Skeletal muscle satellite cell (primary cell): ENCODE measurements around the gene MARCHF4.
A peak's percentile ranks its signal among the peaks of the same experiment; 100 is the strongest.
"Not testable (repeated sequence)": the region's sequence is repeated elsewhere in the genome, so short reads cannot be mapped to it uniquely, and the experiment has no call there.

Source experiments
- H3K27me3 ChIP-seq: 2 replicates; pipeline ENCODE4 v1.7.0; 2013; ENCODE audit warnings: low read length; ENCODE audit not compliant: control insufficient read depth, insufficient read depth
- H3K36me3 ChIP-seq: 2 replicates; pipeline ENCODE4 v1.7.0; 2013; ENCODE audit warnings: mild to moderate bottlenecking, control low read depth, low read length; ENCODE audit not compliant: insufficient read depth
- H3K4me1 ChIP-seq: 2 replicates; pipeline ENCODE4 v1.7.0; 2013; ENCODE audit warnings: low read length; ENCODE audit not compliant: control insufficient read depth, insufficient read depth
- H3K4me2 ChIP-seq: 2 replicates; pipeline ENCODE4 v1.7.0; 2013; ENCODE audit warnings: mild to moderate bottlenecking, low read length
- H3K4me3 ChIP-seq: 2 replicates; pipeline ENCODE4 v1.7.0; 2013; ENCODE audit warnings: low read length
- H3K9ac ChIP-seq: 2 replicates; pipeline ENCODE4 v1.7.0; 2013; ENCODE audit warnings: mild to moderate bottlenecking, low read depth, low read length, moderate library complexity
- H3K9me3 ChIP-seq: replicated peaks from 2 replicates; pipeline ENCODE4 v1.7.0; 2013; ENCODE audit warnings: mild to moderate bottlenecking, control low read depth, low read length

MARCHF4 gene

DNA sequence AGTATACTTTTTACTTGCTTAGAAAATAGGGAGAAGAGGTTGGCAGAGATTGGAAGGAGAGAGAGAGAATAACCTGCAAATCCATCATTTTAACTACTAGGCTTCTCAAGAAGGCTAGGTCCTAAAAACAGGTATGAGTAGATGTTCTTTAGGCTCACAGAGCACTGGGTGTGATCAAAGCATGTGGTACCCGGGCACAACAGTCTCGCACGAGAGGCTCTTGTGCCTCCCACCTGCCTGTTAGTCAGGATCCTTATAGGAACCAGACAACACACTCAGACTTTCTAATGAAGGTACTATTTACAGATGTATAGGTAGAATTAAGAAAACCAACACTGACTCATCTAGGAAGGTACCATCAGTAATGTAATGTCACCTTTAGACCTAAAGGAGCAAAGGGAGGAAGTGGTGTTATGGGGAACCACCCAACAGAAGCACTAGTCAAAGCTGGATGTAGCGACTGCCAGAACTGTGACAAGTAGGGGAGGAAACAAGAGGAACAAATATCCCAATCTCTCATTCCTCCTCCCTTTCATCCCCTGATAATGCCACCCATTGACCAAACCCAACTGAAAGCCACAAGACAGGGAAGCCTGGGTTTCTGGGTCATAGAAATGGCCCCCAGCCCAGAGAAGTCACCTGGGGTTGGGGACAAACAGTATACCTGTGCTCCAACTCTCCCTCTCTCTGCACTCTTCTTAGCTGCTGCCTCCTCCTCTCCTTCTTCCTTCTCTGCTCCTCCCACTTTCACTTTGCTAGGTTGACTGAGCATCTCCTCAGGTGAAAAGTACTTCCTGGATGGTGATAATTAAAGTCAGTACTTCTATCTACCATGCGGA lies 16.0 kb upstream of the MARCHF4 start:
- no peak overlapping the region for H3K4me2 ChIP-seq
- no peak overlapping the region for H3K9ac ChIP-seq
- H3K4me3 ChIP-seq, result no peak overlapping the region
- H3K9me3 ChIP-seq, result no peaks in the 10 kb centered on the region
- peaks cover 5% of the 10 kb centered on the region for H3K4me1 ChIP-seq
- H3K27me3 ChIP-seq, result no peaks in the 10 kb centered on the region
- H3K36me3 ChIP-seq, result no peaks in the 10 kb centered on the region

DNA sequence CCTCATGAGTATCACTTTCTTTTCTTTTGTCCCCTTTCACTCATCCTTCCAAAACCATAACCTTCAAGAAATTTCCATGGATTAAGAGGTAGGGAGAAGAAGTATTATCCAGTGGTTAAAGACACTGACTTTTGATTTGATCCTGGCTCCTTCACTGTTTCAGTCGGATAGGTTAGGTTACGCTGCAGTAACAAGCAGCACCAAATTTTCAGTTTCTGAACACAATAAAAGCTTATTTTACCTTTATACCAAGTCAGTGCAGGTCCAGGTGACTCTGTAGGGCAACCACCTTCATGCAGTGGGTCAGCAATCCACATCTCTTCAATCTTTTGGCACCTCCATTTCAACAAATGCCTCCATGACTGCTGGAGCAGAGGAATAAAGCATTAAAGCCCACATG lies 15.0 kb upstream of the MARCHF4 start:
- Histone ChIP-seq H3K4me2 (no peak overlapping the region), H3K9me3 (no peaks in the 10 kb centered on the region), H3K4me1 (peaks cover 5% of the 10 kb centered on the region), H3K27me3 (no peaks in the 10 kb centered on the region), H3K9ac (no peak overlapping the region), H3K36me3 (no peaks in the 10 kb centered on the region), H3K4me3 (no peak overlapping the region)

DNA sequence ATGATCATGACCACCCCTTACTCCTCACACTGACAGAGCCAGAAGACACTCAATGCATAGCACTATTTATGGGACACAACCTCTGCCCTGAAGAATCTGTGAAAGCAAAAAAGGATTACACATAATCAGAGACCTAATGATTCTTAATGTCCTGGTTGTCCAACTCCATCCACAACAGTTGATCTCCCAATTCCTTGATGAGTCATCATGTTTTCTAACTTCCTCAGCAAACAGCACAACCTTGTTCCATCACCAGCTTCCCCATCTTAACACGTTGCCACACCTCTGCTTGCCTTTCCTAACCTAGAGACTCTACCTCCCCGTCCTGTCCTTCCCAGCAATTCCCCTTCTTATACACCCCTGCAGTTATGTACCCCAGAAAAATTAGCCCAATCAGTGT lies 13.2 kb upstream of the MARCHF4 start:
- Histone ChIP-seq H3K9ac (no peak overlapping the region), H3K4me2 (no peak overlapping the region), H3K9me3 (no peaks in the 10 kb centered on the region), H3K4me1 (no peaks in the 10 kb centered on the region), H3K36me3 (no peaks in the 10 kb centered on the region), H3K4me3 (no peak overlapping the region), H3K27me3 (no peaks in the 10 kb centered on the region)

DNA sequence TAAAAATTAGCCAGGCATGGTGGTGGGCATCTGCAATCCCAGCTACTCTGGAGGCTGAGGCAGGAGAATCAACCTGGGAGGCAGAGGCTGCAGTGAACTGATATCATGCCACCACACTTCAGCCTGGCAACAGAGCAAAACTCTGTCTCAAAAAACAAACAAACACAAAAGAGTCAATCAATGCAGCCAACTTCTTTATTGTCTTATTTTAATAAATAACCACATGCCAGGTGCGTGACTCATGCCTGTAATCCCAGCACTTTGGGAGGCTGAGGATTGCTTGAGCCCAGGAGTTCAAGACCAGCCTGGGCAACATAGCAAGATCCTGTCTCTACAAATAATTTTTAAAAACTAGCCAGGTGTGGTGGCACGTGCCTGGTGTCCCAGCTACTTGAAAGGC lies 12.1 kb upstream of the MARCHF4 start:
- not testable (repeated sequence) for H3K4me3 ChIP-seq, H3K27me3 ChIP-seq, H3K9me3 ChIP-seq, H3K4me1 ChIP-seq, H3K9ac ChIP-seq, H3K4me2 ChIP-seq, H3K36me3 ChIP-seq

DNA sequence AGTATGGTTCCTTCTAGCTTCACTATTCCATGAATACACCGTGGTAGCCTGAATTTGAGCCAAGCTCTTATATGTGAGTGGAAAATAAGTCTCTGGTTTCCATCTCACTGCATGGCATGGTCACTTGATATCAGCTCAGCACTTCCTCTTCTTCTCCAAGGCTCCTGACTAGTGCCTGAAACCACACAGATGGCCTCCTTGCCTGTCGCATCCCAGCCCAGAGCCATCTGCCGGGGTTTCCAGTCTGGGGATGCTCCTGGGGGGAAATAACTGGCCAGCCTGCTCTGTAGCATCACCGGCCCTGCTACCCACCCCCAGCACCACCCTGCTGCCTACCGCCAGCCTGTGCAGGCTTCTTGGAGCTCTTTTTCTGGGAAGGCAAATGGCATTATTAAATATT lies 7.7 kb upstream of the MARCHF4 start:
- H3K9ac ChIP-seq, result no peak overlapping the region
- no peaks in the 10 kb centered on the region for H3K9me3 ChIP-seq

DNA sequence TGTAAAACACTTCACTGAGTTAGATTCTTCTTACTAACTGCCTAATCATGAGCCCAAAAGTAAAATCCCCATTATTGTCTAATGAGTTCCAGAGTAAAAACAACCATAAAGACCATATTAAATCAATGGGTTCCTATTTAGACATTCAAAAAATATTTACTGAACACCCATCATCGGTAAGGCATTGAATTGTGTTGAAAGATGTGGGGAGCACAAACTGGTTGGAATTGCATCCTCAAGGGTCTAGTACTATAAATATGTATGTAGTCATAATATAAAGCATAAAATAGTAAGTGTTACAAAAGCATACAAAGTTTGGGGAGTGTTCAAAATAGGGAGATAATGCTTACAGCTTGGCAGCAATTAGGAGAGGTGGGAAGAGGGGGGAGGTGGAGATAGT lies 3.0 kb upstream of the MARCHF4 start:
- Histone ChIP-seq H3K9ac (no peak overlapping the region), H3K4me3 (no peak overlapping the region), H3K36me3 (no peaks in the 10 kb centered on the region), H3K4me2 (no peak overlapping the region), H3K9me3 (no peaks in the 10 kb centered on the region), H3K27me3 (no peaks in the 10 kb centered on the region), H3K4me1 (peaks cover 26% of the 10 kb centered on the region)

More for the DNA sequence above, 7.7 kb upstream of the MARCHF4 start:
- H3K27me3 ChIP-seq, result no peaks in the 10 kb centered on the region
- no peak overlapping the region for H3K4me2 ChIP-seq
- no peak overlapping the region for H3K4me3 ChIP-seq
- no peaks in the 10 kb centered on the region for H3K36me3 ChIP-seq
- no peaks in the 10 kb centered on the region for H3K4me1 ChIP-seq

DNA sequence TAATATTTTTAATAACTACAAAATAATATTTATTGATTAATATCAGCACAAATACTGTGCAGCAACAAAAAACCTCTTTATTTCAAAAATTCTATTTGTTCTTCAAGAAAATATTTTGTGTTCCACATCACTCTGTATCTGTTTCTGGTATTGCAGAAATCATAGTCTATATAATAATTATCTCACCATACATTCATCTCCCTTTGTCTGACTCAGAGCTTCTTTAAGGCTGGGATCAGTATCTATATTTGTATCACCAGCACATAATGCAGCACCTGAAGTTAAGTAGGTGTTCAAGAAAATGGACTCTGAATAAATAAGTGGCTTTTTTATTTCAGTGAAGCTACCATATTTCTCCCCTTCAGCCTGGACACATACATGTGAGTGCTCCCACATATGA lies 1.6 kb upstream of the MARCHF4 start:
- no peak overlapping the region for H3K4me3 ChIP-seq
- no peaks in the 10 kb centered on the region for H3K9me3 ChIP-seq
- no peak overlapping the region for H3K9ac ChIP-seq
- no peak overlapping the region for H3K4me2 ChIP-seq
- no peaks in the 10 kb centered on the region for H3K27me3 ChIP-seq
- no peaks in the 10 kb centered on the region for H3K36me3 ChIP-seq
- peaks cover 39% of the 10 kb centered on the region for H3K4me1 ChIP-seq

DNA sequence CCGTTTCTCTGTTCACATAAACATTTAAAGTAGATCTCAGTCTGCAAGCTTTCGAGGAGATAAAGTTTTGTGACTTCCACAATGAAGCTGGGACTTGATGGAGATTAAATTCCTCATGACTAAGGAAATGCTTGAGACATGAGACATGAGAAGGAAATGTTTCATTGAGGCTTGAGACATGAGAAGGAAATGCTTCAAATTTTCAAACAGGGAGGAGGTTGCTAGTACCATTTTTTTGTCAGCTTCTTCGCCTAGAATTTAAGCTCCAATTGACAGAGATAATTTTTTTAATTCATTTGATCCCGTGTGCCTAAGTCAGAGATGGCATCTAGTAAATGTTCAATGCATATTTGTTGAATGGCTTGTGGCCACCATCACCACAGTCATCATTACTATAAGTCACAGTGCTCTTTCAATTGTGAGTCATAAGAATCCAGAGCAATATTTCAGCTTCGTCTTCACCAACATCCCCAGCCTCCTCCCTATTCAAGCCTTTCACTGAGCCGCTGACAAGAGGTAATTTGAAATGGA lies 543 bp upstream of the MARCHF4 start:
- Histone ChIP-seq H3K9me3 (no peaks in the 10 kb centered on the region), H3K27me3 (no peaks in the 10 kb centered on the region), H3K36me3 (no peaks in the 10 kb centered on the region), H3K4me2 (peak overlapping the region; percentile 94), H3K4me1 (peaks cover 49% of the 10 kb centered on the region), H3K9ac (peak overlapping the region; percentile 77), H3K4me3 (peak overlapping the region; percentile 68)

DNA sequence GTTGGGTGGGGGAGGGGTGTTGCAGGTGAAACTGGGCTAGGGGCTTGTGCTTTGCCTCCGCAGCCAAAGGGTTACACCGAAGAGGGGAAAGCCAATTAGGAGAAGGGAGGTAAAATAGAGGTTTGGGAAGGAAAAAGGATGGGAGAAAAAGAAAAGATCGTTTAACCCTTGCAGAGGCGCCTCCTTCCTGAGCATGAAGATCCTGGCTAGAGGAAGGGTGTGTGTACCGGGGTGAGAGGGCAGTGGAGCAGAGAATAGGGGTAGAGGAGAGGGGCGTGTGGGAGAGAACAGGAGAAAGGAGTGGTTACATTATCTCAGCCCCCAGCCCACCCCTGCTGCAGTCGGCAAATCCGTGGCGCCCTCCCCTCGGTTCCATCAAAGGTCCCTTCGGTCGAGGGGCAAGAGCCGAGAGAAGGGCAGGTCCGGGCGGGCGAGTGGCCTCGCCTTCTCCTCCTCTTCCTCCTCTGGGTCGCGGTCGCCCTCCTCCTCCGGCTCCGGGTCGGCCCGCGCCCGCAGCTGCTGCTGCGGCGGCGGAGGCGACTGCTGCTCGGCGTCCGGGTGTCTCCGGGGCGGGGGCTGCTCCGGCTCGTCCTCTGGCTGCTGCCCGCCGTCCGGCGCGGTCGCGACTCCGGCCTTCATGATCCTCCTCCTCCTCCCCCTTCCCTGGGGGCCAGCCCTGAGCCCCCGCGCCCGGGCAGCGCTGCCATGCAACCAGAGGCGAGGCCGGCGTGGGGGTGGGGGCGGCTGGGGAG lies 1.1 kb downstream of the MARCHF4 start:
- peaks cover 53% of the 10 kb centered on the region for H3K4me1 ChIP-seq
- peaks cover 6% of the 10 kb centered on the region for H3K36me3 ChIP-seq
- H3K9me3 ChIP-seq, result no peaks in the 10 kb centered on the region
- peak overlapping the region; percentile 68 for H3K4me3 ChIP-seq
- peak overlapping the region; percentile 77 for H3K9ac ChIP-seq
- H3K27me3 ChIP-seq, result no peaks in the 10 kb centered on the region
- H3K4me2 ChIP-seq, result peak overlapping the region; percentile 94

DNA sequence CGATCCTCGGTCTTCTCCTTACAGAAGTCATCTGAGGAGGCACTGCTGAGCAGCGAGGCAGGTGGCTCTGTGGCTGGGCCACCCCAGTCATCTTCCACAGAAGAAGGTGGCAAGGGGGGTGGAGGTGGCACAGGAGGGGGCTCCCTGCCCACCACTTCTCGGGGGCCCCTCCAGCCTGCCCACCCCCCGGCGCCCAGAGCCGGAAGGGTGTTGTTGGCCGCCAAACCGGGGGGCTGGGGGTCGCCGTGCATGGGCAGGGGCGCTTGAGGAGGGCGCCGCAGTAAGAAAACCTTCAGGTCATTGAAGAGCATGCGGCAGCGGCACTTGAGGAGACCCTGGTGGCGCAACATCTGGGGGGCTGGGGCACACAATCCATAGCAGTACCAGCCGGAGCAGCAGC lies 2.5 kb downstream of the MARCHF4 start:
- Histone ChIP-seq H3K4me3 (peak overlapping the region; percentile 68), H3K27me3 (no peaks in the 10 kb centered on the region), H3K36me3 (peaks cover 6% of the 10 kb centered on the region), H3K4me2 (peak overlapping the region; percentile 94), H3K9me3 (no peaks in the 10 kb centered on the region), H3K9ac (no peak overlapping the region), H3K4me1 (peaks cover 53% of the 10 kb centered on the region)

DNA sequence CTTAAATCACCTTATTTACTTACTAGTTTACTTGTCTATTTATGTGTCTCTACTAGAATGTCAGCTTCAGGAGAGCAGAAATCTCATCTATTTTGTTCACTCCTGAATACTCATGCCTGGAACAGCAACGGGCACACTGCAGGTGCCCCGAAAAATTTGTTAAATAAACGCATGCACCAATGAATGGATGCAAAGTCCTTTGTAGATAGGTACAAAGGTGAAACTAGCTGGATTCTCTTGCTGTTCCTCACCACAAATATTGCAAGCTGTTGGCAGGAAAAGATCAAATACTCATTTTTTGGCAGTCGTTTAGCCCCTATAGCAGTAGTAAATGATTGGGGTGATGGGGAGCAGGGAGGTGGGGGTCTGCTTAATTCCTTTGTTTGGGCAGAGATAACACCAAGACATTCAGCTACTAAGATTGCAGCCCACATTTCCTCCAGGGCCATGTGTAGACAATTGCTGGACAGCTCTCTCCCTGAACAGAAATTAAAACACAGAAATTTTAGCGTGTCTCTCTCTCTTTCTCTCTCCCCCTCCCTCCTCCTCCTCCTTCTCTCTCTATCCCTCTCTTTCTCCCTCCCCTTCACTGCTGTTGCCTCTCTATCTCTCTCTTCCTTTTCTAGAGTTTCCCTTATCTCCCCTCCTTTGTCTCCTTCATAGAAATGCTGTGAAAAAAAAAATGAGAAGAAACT lies 5.4 kb downstream of the MARCHF4 start:
- peaks cover 45% of the 10 kb centered on the region for H3K4me1 ChIP-seq
- H3K9ac ChIP-seq, result no peak overlapping the region
- H3K27me3 ChIP-seq, result no peaks in the 10 kb centered on the region
- H3K9me3 ChIP-seq, result no peaks in the 10 kb centered on the region
- peak overlapping the region; percentile 94 for H3K4me2 ChIP-seq
- no peak overlapping the region for H3K4me3 ChIP-seq
- peaks cover 9% of the 10 kb centered on the region for H3K36me3 ChIP-seq
